Measurements from ENCODE around the gene ATP2B3.

The ATP2B3 gene

DNA sequence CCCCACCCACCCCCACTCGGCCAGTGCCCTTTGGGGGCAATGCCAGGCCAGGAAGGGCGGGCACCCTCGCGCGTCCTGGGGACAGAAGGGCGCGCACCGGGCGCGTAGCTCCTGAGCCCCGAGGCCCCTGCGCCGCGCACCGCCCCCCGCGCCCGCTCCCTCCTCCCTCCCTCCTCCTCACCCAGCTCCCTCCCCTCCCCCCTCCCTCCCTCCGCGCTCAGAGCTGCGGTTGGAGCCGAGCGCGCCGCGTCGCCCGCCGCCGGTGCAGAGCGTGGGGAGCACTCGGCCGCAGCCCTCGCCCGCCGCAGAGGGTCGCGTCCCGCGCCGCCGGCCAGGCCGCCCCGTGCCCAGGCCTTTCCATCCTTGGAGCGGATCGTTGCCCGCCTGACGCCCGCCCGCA, at the start of gene ATP2B3:
Gene ATP2B3 (plus strand): TSS at position 220 of the 400 bp plus-strand sequence. CDS start 18,606 bp downstream, outside the sequence.
- no peak for FAIRE-seq

GRCh38 chrX:153468008-153468580, 49.3 kb upstream of the ATP2B3 start:
- no peak for FAIRE-seq

- FAIRE-seq = no peak
Observed at GRCh38 chrX:153469811-153470410, 47.5 kb upstream of the ATP2B3 start.

DNA sequence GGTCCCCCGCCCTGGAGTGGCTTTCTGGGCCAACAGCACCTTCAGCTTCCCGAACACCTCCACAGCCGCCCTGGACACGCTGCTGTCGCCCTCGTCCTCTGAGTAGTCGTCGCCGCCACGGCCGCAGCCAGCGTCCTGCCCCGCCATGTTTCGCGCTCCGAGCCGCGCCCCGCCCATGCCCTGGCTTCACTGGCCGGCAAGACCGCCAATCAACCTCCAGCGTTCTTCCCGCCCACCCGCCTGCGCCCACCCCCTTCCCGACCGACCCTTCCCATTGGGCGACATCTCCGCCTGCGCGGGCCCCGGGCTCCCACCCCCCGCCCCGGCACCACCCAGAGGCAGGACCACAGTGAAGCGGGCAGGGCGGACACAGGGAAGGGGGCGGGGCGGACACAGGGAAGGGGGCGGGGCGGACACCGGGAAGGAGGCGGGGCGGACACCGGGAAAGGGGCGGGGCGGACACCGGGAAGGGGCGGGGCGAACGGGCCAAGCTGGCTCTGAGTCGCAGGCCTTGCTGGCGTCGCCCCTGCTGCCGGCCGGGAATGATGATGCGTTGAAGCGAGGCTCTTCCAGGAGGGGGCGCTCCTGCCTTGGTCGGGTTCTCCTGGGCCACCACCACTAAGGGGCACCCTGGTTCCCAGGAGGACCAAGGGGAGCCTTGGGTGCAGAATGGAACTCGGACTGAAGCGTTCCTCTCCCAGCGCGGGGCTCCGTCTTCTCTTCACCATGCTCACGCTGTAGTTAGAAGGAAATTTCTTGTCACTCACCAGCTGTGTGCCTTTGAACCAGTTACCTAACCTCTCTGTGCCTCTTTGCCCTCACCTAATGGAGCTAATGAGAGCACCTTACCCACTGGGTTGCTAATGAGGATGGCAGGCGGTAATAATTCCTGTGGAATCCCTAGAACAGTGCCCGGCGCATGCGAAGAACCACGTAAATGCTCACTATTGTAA, 46.8 kb upstream of the ATP2B3 start, which contains the start of gene HAUS7:
Gene HAUS7 (minus strand): TSS at position 166 of the 953 bp plus-strand sequence. CDS start 19 bp downstream, at position 147.
- no peak for FAIRE-seq

DNA sequence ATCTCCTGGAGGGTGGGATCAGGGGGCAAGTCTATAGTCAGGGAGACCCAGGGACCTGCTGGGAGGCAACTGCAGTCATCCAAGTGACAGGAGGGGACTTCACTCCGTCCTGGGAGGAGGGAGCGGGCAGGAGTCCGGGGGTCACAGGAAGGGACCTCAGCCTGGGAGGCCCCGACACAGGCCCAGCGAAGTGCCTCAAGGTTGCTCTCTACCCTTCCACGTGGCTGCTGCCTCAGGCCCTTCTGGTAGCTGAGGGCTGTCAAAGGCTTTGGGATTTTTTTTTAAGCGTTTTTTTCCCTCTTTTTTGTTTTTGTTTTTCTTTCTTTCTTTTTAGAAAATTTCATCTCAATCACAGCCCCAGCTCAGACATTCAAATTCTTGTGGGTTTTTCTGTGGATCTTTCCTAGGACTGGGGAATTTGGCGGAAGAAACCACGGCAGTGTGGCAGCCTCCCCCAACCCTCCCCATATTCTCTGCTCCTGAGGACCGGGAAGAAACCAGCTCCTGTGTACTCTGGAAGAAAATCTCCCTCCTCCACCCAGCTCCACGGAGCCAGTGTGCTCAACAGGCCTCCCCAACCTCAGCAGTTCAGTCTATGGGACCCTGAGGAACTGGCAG, 45.7 kb upstream of the ATP2B3 start:
- no peak for FAIRE-seq

DNA sequence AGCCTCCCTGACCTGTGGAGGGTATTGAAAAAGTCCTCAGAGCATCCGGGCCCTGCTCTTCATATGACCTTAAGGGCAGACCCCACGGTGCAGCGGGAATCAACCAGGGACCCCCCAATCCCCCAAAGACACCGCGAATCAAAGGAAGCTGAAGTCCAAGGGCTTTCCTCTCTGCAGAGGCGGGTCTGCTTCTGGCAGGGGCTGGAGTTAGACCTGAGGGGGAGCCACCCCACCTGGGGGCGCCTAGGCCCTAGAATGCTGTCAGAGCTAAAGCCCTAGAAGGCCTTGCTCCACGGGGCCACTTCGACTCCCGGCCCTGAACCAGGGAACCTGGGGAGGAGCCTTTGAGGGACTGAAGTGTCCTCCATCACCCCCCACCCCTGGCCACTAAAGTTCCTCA, 44.3 kb upstream of the ATP2B3 start:
- FAIRE-seq = no peak

GRCh38 chrX:153474266-153474665, 43.2 kb upstream of the ATP2B3 start:
- no peak for FAIRE-seq

- no peak for FAIRE-seq
Observed at GRCh38 chrX:153474718-153475117, 42.7 kb upstream of the ATP2B3 start.

DNA sequence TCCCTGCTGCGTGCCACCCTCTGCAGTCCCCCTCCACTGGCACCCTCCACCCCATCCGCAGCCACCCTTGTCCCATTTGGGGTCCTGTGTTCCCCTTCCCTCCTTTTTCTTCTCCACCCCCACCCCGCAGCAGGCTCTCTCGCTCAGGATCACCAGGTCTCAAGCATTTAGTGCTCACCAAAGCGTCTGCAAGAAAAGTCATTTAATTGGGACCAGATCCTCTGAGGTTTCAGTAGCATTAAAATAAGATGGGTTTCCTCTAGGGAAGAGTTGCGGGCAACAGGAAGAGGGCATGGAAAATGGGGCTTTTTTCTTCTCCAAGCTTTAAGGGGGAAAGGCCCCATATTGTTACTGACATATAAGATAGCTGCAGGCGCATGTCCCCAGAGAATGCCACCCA, 42.2 kb upstream of the ATP2B3 start:
- FAIRE-seq = no peak

GRCh38 chrX:153475751-153476281, 41.6 kb upstream of the ATP2B3 start:
- FAIRE-seq = no peak

GRCh38 chrX:153476666-153477363, 40.6 kb upstream of the ATP2B3 start:
- FAIRE-seq = no peak

GRCh38 chrX:153477364-153477857, 40.0 kb upstream of the ATP2B3 start:
- no peak for FAIRE-seq

DNA sequence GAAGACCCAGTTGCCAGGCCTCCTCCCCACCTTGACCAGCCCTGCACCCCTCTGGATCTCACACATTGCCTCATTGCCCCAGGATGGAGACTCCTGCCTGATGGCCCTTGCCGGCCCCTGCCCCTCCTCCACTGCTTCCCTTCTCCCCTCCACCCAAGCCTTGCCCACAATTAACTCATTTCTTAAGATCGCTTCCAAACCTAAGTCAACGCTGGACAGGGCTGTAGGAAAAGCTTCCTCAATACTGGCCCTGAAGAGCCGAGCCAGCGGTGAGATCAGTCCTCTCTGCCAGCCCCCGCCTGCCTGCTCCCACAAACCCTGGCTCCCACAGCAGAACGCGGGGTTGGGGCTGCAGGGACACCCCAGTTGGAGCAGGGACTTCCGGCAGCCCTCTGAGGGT, 39.5 kb upstream of the ATP2B3 start:
- no peak for FAIRE-seq

- no peak for FAIRE-seq
Observed at GRCh38 chrX:153478746-153479145, 38.7 kb upstream of the ATP2B3 start.

DNA sequence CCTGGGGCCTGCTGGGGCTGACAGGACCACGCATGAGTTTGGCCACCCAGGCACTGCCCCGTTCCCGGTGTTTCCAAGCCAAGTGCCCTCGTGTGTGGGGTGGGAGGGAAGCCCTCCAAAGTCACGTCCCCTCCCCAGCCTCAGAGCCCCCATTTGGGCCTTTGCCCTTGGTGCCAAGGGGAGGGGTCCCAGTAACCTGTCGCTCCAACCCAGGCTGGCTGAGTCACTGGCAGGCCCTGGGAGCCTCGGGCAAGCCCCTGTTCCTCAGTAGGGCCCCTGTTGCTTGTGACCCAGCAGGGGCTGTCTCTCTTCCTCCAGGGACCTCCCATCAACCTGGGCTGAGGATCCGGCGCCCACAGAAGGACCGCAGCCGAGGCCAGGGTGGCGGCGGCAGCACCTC, 36.4 kb upstream of the ATP2B3 start:
- FAIRE-seq = no peak

- FAIRE-seq = no peak
Observed at GRCh38 chrX:153482376-153483015, 34.9 kb upstream of the ATP2B3 start.

DNA sequence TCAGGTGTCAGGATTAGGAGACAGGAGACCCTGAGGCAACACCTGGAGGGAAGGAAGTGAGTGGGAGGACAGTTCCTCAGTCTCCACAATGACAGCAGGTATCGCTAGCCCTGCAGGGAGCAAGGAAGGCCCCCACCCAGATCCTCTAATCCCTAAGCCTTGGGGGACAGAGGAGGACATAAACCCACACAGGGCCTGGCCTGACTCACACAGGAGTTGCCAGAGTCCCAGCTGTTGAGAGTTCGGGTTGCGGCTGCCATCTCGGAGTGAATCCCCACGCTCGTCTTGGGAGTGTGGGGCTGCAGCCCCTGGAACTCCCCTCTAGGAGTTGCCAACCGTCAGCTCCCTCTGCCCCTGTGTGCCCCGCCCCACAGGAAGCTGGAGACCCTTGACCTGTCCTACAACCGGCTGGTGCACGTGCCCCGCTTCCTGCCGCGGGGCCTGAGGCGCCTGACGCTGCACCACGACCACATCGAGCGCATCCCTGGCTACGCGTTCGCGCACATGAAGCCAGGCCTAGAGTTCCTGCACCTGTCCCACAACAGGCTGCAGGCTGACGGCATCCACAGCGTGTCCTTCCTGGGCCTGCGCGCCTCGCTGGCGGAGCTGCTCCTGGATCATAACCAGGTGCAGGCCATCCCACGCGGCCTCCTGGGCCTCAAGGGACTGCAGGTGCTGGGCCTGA, 31.9 kb upstream of the ATP2B3 start:
- FAIRE-seq = no peak

DNA sequence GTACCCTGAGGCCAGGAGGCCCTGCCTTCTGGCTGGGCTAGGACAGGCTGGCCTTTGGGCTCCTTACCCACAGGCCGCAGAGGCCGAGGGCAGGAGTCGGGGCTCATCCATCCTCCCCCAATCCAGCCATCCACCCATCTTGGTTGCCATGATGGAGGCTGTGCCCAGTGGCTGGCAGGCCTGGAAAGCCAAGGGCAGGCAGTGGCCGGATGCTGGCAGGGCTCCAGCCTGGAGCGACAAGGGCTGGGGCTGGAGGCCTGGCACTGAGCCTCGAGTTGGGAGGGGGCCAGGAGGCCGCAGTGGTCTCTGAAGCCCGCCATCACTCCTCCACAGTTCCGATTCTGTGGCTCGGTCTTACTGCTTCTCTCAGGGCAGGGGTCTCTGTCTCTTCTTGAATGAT, 31.3 kb upstream of the ATP2B3 start:
- FAIRE-seq = no peak

DNA sequence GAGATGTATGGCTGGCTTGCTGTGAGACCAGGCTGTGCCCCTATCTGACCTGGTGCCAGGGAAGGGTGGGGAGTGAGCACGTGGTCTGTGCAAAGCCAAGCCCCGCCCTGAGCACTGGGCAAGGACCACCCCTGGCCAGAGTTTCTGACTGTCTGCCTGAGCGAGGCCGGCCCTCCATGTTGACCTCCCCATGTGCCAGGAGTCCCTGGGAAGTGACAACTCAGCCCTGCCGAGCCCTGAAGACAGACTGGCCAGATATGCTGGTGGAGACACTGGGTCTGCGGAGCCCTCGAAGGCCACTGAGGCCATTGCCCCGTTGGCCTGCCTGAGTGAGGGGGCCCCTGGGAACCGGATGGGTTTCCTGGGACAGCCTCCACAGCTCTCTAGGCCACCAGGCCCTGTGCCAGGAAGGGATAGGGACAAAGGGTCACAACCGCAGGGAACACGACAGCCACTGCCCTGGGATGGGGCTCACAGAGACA, 29.8 kb upstream of the ATP2B3 start:
- FAIRE-seq = no peak

DNA sequence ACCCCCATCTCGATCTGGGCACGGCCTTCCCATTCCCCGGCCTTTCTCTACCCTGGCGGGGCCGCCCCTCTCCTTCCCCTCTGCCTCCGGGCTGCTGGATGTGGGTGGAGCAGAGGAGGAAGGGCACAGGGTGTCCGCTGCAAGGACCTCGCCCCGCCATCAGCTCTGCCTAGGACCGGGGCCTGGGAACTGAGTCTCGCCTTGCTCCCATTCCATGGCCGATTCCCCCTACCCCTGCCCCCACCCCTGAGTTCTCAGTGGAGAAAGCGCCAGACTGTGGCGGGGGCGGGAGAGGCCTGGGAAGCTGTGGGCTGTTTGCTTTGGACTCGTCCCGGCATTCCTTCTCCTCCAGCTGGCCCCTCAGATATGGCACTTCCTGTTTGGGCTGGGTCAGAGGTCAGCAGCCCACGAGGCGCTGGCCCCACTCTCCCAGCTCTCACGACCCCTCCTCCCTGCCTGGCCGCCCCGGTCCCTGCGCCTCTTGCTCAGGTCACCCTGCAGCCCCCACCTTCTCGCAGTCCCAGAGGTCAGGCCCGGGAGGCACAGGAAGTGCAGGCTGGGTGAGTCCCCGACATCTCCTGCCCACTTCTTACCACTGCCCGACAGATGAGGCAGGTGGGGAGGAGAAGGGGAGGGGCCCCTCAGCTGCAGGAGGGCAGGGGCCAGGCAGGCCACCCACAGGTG, 29.1 kb upstream of the ATP2B3 start:
- FAIRE-seq = no peak
